HG03066 (cell line): ENCODE data around the gene UNC93B1.

Experiments
- ATAC-seq: cut with Tn5 transposase; IDR thresholded peaks from one replicate; pipeline ENCODE4 v1.9.1; 2021; ENCODE audit warnings: low read depth; ENCODE audit not compliant: unreplicated experiment

Gene UNC93B1

DNA sequence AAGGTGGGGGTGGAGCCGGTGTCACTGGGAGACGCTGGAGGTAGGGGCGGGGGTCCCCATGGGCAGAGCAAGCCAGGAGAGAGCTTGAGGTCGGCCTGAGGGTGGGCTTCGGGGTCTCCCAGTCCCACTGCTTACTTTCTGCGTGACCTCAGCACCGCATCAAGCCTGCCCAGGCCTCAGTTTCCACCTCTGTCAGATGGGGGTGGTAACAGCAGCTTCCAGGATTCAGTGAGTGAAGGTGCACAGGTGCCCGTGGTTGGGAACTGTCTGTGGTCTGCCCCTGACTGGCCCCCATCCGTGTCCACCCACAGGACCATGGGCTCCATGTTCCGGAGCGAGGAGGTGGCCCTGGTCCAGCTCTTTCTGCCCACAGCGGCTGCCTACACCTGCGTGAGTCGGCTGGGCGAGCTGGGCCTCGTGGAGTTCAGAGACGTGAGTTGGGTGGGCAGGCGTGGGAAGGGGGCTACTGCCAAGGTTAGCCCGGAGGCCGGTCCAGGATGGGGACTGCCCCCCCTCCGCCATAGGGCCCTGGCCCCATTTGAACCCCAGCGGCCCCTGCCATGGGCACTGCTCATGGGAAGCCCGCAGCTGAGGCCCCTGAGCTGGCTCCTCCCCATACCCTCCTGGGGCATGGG, 37.2 kb upstream of the UNC93B1 start:
- ATAC-seq: no peak

DNA sequence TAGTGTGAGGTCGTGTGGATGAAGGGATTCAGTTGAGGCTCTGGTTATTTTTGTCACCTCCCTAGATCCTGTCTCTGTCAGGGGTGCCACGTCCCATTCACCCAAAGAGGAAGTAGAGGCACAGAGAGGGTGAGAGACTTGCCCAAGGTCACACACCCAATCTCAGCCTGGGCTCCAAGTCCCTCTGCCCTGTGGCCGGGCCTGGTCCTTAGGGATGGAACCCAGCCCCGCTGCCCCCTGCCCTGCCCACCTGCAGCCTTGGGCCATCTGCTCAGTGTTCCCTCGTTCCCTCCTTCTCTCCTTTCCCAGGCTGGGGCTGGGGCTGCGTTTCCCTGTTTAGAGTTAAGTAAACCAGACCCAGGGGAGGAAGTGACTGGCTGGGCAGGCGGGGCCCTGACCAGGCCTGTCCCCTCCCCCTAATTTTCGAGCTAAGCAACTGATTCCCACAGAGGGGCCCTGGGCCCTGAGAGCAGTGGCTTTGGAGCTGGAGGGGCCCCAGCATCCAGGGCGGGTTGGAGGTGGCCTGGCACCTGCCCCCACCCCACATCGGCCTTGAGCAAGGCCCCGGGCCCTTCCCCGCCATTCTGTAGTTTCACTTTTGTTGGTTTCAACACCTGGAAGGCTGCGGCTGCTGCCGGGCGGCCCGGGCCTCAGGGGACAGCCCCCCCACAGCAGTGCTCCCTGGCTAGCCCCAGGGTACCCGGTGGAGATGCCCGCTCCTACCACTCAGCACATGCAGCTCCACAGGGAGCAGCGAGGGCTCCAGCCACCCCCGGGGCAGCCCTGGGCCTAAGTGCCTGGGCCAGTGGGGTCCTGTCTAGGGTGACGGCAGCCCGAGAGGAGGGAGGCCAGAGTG, 36.4 kb upstream of the UNC93B1 start:
- peak; percentile 54 for ATAC-seq

DNA sequence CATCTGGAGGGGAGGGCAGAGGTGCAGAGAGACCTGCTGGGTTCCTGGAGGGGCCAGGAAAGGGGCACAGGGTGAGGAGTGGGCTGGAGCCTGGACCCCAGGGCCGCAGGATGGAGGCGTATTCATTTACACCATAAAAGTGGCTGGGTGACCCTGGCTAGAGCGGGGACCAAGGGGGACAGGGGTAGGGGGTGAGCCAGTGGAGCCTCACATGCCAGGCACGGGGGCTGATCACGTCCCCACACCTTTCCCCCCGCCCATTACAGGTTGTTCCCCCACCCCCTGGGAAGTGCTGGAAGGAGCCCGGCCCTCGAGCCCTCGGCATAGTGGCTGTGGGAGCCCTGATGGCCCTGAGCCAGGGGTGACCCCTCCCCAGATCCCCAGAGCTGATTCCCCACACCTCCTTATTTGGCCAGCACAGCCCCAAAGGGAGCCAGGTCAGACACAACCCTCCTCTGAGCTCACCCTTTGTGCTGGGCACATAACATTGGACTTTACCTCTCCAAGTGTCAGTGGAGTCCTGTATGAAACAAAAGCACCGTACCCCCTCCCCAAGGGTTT, 35.7 kb upstream of the UNC93B1 start:
- ATAC-seq: peak; percentile 1

DNA sequence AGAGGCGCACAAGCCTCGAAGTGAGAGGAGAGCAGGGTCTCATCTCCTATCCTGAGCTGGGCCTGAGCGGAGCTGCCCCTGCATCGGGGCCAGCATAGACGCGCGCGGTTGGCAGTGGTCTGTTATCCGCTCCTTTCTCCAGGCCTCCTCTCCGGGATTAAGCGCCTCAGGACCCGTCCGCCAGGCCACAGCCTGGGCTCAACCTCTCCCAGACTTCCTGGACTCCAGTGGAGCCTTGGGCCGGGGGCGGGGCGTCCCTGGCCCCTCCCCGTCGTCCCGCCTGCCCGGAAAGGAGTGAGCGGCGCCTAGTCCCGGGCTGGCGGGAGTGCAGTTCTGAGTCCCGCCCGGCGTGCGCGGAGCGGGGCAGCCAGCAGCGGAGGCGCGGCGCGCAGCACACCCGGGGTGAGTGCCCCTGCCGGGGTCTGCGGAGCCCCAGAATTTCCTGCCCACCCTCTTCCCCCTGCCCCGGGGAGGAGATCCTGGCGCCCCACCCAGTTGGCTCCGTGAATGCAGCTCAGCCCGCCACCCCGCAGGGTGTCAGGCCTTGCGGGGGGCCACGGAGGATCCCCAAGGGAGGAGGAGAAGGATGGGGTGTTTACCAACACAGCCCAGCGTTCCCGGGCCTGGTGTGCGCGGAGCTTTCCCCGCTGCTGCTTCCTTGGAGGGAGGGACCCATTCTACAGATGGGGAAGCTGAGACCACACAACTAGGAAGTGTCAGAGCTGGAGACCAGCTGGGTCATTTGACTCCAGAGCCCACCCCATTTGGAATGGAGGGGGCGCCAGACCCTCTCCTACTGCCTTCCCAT, 35.0 kb upstream of the UNC93B1 start, which contains the start of gene TCIRG1:
TSS of gene TCIRG1 (plus strand) at position 308 of the 808 bp plus-strand sequence. CDS start 2,247 bp downstream, outside the sequence.
- no peak for ATAC-seq

DNA sequence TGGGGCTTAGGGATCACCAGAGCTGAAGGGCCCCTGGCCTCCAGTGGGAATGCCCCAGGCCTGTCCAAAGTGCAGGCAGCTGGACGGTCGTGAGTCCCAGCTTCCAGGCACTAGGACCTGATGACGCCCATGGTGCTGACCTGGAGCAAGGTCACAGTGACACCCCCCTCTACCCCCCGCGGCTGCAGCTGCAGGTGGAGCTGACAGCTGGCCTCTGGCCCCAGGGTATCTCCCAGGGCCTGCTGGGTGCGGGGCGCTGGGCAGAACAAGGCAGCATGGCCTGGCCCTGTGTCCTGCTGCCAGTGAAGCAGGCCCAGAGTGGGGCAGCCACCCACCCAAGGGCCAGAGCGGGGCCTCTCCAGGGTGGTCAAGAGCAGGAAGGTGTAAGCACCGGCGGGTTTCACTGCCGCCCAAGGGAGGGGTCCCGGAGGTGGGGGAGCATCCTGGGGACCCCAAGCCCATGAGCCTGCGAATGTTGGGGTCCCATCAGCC, 34.4 kb upstream of the UNC93B1 start:
- ATAC-seq: no peak

DNA sequence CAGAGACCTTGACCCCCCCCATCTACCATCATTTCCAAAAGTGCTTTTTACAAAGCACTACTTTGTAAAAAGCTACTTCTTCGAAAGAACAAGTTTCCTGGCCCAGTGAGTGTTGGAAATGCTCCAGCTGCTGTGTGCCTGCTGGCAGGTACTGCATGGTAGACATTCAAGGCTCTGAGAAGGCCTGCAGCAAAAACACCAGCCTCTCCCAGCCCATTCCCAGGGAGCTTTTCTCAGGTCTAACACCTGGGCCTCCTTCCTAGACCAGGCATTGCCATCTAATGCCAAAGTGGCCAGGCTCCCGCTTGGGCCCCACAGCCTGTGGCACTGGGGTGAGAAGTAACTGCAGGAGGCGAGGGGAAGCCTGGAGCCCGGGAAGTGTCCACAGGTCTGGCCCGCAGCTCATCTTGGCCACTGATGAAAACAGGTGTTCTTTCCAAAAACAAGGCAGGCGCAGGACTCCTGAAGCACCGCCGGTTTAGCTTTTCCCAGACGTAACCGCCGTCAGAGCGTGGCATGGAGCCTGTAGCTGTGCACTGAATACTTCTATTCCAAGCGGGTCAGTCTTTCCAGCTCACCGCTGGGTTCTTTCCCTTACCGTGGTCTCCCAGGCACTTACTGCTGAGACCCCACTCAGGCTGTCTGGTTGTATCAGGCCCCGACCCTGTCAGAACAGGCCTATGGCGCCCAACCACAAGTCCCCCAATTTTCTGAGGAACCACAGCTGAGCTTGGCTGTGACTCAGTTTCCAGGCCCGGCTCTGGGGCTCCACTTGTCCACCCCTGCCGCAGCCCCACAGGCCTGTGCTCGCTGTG, 33.7 kb upstream of the UNC93B1 start:
- no peak for ATAC-seq

DNA sequence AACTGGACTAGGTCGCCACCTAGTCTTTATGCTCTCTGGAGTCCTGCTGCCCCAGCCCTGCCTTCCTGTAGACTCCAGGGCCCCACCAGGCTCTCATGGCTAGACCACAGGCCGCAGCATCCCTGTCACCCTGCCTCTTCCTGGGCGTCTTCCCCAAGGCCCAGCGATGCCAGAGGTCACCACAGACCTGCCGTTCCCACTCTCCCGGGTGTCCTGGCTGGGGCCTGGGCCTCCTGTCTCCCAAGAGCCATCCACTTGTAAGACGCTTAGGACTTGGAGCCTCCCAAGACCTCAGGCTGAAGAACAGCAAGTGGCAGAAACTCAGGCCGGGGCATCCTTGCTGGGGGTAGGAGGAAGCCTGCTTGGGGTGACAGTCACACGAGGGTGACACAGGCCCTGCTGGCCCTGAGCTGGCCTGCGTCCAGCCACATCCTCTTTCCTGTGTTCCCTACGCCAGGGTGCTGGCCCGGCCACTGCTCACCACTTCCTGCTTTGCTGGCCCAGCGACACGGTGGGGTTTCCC, 32.9 kb upstream of the UNC93B1 start:
- ATAC-seq: no peak

DNA sequence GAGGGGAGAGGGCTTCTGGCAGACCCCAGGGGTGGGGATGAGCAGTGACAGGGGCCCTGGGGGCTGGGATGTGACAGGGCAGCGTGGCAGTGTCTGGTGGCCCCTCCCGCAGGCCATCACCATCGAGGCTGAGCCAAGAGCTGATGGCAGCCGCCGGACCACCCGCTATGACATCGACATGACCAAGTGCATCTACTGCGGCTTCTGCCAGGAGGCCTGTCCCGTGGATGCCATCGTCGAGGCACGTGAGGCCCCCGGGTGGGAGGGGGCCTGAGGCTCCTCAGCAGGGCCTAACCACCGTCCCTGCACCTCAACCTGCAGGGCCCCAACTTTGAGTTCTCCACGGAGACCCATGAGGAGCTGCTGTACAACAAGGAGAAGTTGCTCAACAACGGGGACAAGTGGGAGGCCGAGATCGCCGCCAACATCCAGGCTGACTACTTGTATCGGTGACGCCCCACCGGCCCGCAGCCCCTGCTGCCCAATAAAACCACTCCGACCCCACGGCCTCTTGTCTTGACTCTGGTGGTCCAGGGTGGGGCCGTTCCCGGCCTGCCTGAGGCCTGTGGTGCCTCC, 32.3 kb upstream of the UNC93B1 start:
- no peak for ATAC-seq

DNA sequence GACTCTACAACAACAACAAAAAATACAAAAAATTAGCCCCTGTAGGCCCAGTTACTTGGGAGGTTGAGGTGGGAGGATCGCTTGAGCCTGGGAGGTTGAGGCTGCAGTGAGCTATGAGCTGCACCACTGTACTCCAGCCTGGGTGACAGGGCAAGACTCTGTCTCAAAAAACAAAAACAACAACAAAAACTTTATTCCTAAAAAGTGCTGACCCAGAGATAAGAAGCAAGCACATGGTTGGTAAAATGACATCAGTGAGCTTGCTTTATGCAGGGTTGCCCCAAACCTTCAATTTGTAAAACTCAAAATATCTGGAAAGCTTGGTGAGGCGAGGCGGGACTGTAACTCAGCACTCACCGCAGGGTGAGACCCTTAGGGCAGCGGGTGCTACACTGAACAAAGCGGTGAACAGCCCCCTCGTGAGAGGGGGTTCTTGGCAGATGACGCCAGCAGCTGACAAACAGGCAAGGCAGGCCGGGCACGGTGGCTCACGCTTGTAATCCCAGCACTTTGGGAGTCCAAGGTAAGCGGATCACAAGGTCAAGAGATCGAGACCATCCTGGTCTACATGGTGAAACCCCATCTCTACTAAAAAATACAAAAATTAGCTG, 31.5 kb upstream of the UNC93B1 start:
- ATAC-seq: no peak

DNA sequence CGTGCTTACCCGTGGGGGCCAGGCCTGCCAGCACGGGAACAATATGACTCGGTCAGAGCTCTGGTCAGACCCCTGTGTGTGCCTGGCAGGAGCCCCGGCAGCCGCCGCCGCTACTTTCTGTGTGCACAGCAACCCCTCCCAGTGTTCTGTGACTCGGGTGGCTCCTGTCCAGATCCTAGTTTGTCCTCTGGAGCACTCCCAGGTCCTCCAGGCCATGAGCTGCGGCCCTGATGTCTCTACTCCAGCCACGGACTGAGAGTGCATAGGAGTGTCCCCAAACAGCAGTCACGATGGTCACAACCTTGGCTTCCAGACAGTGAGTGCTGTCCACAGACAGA, 29.8 kb upstream of the UNC93B1 start:
- ATAC-seq: no peak

DNA sequence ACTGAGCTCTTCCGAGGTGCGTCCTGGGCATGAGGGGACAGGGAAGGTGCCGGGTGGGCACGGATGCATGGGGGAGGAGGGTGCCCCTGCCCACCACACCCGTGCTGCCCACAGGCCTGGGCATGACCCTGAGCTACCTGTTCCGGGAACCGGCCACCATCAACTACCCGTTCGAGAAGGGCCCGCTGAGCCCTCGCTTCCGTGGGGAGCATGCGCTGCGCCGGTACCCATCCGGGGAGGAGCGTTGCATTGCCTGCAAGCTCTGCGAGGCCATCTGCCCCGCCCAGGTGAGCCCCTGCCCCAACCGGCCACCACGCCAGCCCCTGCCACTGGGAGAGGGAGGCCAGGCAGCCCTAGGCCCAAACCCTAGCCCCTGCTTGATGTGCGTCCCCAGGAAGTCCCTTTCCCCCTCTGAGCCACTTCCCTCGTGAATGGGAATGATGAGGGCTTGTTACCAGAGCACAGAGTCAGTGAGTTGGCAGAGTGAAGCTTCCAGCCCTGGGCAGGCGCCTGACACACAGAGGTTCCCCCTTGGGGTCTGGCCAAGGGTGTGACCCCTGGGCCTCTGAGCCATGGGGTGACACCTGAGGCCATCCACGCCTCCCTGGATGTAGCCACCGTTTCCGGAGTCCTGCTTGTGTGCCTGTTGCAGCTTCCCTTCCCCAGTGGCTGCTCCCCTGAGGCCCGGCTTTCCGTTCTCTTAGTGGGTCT, 29.3 kb upstream of the UNC93B1 start:
- ATAC-seq: no peak

DNA sequence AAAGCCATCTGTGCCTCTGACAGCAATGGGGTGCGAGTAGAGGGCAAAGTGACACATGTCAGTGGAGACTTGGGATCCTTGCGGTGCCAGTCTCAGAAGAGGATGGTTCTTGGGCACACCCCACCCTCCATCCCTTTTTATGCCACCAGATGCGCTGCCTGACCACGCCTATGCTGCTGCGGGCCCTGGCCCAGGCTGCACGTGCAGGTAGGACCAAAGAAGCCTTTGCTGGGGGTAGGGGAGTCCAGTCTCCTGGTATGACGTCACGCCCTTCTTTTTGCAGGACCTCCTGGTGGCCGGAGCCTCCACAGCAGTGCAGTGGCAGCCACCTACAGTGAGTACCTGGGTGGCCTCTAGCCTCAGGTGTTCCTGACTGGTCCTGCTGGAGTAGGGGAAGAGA, 28.1 kb upstream of the UNC93B1 start:
- no peak for ATAC-seq

DNA sequence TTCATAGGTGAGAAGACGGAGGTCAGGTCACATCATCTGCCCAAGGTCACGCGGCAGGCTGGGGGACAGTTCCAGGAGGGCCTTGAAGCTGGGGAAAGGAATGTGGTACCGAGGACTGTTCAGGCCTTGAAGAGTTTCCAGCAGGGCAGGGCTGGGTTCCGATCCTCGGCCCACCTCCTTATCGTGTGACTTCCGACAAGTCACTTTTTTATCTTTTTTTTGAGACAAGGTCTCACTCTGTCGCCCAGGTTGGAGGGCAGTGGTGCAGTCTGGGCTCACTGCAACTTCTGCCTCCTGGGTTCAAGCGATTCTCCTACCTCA, 27.2 kb upstream of the UNC93B1 start:
- no peak for ATAC-seq

DNA sequence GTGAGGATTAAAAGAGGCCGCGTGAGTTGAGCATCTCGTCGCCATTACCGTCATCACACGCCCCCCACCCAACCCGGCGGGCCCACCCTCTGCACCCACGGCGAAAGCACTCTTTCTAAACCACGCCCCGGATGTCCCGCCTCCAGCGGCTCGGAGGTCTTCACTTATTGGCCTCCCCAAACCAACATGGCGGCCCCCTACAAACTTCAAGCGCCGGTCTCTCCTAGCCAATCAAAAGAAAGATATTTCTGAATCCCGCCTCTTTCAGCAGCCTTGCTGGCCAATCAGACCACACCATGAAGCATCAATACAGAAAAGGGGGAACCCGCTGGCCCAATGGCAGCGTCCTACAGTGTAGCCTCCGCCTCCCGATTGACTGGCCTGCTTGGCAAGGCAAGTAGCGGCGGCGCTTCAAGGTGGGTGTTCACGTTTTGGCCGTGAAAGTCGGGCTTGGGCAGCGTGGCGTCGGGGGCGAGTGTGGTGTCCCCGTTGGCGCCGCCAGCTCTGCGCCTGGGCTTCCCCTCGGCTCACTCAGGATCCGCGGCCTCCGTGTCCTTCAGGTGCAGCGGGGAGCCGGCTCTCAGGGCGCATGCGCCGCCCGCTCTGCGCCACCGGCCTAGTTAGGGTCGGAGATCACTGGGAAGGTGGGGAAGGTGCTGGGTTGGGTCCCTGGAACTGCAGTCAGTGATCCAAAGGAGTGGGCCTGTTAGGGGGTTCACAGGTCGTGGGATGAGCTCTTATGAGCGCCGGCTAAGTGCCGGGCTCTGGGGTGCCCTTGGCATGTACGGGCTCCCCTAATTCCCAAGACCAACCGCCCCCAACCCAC, 26.6 kb upstream of the UNC93B1 start, which contains the start of gene NDUFS8:
TSS of gene NDUFS8 (plus strand) at position 364 of the 826 bp plus-strand sequence. CDS start 1,471 bp downstream, outside the sequence.
- peak; percentile 96 for ATAC-seq

DNA sequence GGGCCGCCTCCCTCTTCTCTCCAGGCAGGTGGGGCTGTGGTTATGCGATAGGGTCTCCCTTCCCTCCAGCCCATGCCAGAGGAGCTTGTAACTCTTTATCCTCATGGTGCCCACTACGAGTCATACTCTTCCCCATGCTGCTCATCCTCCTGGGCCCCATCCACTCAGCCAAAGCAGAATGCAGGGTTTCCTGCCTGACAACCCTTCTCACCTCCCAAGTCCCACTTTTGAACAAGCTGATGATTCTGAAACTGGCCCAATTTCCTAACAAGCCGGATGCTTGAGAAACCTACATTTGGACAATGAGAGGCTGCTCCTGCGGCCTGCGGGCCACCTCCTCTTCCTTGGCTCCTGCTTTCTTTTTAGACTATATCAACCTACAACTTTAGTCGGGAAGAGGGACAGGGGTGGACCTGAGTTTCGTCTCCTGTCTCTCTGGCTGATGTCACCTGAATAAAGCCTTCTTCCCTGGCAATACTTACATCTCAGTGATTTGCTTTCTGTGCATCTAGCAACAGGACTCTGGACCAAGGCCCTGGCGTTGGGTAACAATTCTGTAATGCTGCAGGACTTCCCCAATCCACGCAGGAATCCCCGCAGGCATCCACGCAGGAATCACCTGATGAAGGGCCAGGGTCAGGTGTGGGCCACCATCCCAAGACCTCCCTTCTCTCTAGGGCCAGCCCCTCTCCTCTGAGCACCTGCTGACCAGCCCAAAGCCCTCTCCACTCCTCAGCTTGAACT, 25.1 kb upstream of the UNC93B1 start:
- no peak for ATAC-seq

DNA sequence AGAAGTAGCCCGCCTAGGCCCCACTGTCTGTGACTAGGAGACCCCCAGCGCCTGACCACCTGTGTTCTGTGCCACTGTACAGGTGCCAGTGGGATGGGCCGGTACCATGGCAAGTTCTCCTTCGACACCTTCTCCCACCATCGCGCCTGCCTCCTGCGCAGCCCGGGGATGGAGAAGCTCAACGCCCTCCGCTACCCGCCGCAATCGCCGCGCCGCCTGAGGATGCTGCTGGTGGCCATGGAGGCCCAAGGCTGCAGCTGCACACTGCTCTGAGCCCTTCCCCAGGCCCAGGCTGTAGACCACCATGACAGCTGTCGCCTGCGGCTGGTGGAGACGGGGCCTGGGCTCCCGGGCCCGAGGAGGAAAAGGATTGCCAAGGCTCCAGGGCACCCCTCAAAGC, 23.8 kb upstream of the UNC93B1 start:
- no peak for ATAC-seq
